Tibial artery (tissue), 4 donors: ENCODE measurements around the gene GAL3ST3.

ENCODE experiments used
- DNase-seq, 2 donors: peaks; one replicate each; pipeline ENCODE4 v3.0.0-alpha.2; 2019
- H3K27ac ChIP-seq, 2 donors: fragments of 200-600 bp; sonication (generic) in 1 of 2; 1 replicate in 1 of 2; 2 replicates in 1 of 2; pipeline ENCODE4 v1.5.1; 2018 to 2019; ENCODE audit warnings: mild to moderate bottlenecking in 1 of 2
- H3K27me3 ChIP-seq, 2 donors: fragments of 200-600 bp; sonication (generic) in 1 of 2; one replicate each; pipeline versions ENCODE4 v1.5.1 to v1.6.0; 2016 to 2019
- H3K36me3 ChIP-seq, 3 donors: fragments of 200-600 bp; sonication (generic) in 2 of 3; one replicate each; pipeline ENCODE4 v1.5.1; 2016 to 2019; ENCODE audit warnings: mild to moderate bottlenecking in 2 of 3
- H3K4me1 ChIP-seq, 4 donors: fragments of 200-600 bp; sonication (generic) in 2 of 4; 1 replicate in 3 of 4; 2 replicates in 1 of 4; pipeline ENCODE4 v1.5.1; 2016 to 2019
- H3K4me3 ChIP-seq, 2 donors: fragments of 200-600 bp; sonication (generic) in 1 of 2; 1 replicate in 1 of 2; 2 replicates in 1 of 2; pipeline ENCODE4 v1.5.1; 2018 to 2019; ENCODE audit warnings: mild to moderate bottlenecking in 2 of 2
- H3K9me3 ChIP-seq, 3 donors: fragments of 200-600 bp; sonication (generic) in 1 of 3; one replicate each; pipeline ENCODE4 v1.5.1; 2016 to 2019
- CTCF ChIP-seq, 2 experiments: fragments of 200-600 bp in 1 of 2; fragments of 450-650 bp in 1 of 2; IDR thresholded peaks; one replicate each; pipeline ENCODE4 v1.5.1; 2017 to 2019; ENCODE audit warnings: antibody characterized with exemption in 2 of 2, mild to moderate bottlenecking in 1 of 2, moderate library complexity in 1 of 2
- intact Hi-C: fragments of 100-400 bp; cut with DNase I; formaldehyde crosslinking; loops from one replicate; pipeline ENCODE4 v1.15.0; 2023; ENCODE audit warnings: low total_unique reads

Gene GAL3ST3

DNA sequence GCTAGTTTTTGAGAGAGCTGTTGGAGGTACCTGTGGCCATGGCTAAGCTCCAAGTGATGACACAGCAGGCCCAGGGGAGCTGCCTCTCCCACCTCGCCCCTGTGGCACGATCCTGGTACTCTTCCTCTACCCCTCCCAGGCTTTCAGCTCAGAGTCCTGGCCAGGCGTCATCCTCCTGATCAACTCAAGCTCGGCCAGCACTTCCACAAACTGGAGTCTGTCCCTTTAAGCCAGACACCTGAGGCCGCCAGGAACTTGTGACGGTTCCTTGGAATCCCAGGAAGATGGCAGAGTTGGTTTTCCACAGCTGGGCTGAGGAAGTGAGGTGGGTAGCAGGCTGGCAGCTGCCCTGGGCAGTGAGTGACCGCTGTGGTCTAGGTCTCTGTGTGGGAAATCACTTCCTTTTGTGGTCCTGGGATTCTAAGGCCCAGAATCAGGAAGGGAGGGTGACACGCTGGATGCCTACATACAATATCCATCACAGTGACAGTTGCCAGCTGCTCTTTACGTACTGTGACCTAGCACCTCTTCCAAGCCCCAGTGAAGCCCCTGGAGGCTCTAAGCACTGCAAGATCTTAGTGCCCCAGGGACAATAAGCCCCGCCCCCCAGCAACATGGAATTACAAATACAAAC is 40.4 kb downstream of the GAL3ST3 start:
- Histone ChIP-seq H3K4me3 (no peak overlapping the region), H3K27ac (no peak overlapping the region), H3K27me3 (no peaks in the 10 kb centered on the region), H3K36me3 (peaks cover 9 to 30% (median 14%) of the 10 kb centered on the region in 3 donors), H3K4me1 (peaks cover 0 to 32% (median 23%) of the 10 kb centered on the region in 4 donors), H3K9me3 (no peaks in the 10 kb centered on the region)
- DNase-seq, result no peak
- intact Hi-C loops, result no loop called here
- no peak for TF ChIP-seq CTCF (IDR thresholded peaks at IDR 0.05)

GRCh38 chr11:66008095-66008467 is 40.9 kb downstream of the GAL3ST3 start:
- Histone ChIP-seq H3K36me3 (peaks cover 9 to 32% (median 14%) of the 10 kb centered on the region in 3 donors), H3K4me3 (no peak overlapping the region), H3K4me1 (peaks cover 0 to 32% (median 23%) of the 10 kb centered on the region in 4 donors), H3K27ac (no peak overlapping the region), H3K9me3 (no peaks in the 10 kb centered on the region), H3K27me3 (no peaks in the 10 kb centered on the region)
- TF ChIP-seq CTCF (IDR thresholded peaks at IDR 0.05), result no peak
- intact Hi-C loops, result no loop called here
- no peak for DNase-seq

- no peak for DNase-seq
- H3K27ac ChIP-seq, result peak overlapping the region in 1 of 2 donors; percentile 15
- H3K4me1 ChIP-seq, result peaks cover 0 to 27% (median 18%) of the 10 kb centered on the region in 4 donors
- no peaks in the 10 kb centered on the region for H3K27me3 ChIP-seq
- peaks cover 9 to 32% (median 14%) of the 10 kb centered on the region in 3 donors for H3K36me3 ChIP-seq
- no peaks in the 10 kb centered on the region for H3K9me3 ChIP-seq
- intact Hi-C loops, result no loop called here
- no peak overlapping the region for H3K4me3 ChIP-seq
- no peak for TF ChIP-seq CTCF (IDR thresholded peaks at IDR 0.05)
Measured at GRCh38 chr11:66007201-66007634, 41.7 kb downstream of the GAL3ST3 start.

- Histone ChIP-seq H3K4me1 (peaks cover 0 to 23% (median 14%) of the 10 kb centered on the region in 4 donors), H3K36me3 (peaks cover 9 to 32% (median 14%) of the 10 kb centered on the region in 3 donors), H3K9me3 (no peaks in the 10 kb centered on the region), H3K4me3 (no peak overlapping the region), H3K27me3 (no peaks in the 10 kb centered on the region), H3K27ac (peak overlapping the region in 1 of 2 donors; percentile 15)
- DNase-seq, result no peak
- no peak for TF ChIP-seq CTCF (IDR thresholded peaks at IDR 0.05)
- intact Hi-C loops, result no loop called here
Measured at GRCh38 chr11:66006891-66007176, 42.1 kb downstream of the GAL3ST3 start.

- intact Hi-C loops, result no loop called here
- no peak for DNase-seq
- no peak overlapping the region for H3K4me3 ChIP-seq
- H3K4me1 ChIP-seq, result peaks cover 0 to 20% (median 10%) of the 10 kb centered on the region in 4 donors
- no peak for TF ChIP-seq CTCF (IDR thresholded peaks at IDR 0.05)
- H3K36me3 ChIP-seq, result peaks cover 9 to 32% (median 14%) of the 10 kb centered on the region in 3 donors
- H3K9me3 ChIP-seq, result no peaks in the 10 kb centered on the region
- no peaks in the 10 kb centered on the region for H3K27me3 ChIP-seq
- no peak overlapping the region for H3K27ac ChIP-seq
Measured at GRCh38 chr11:66006134-66006890, 42.6 kb downstream of the GAL3ST3 start.
